Peyer's patch (tissue), 4 donors: ENCODE data around the gene PLIN1.

ENCODE experiments used
- POLR2A ChIP-seq, 2 donors: fragments of 450-650 bp; IDR thresholded peaks; one replicate each; pipeline ENCODE4 v1.5.1; 2017; ENCODE audit warnings: antibody characterized with exemption in 2 of 2, mild to moderate bottlenecking in 2 of 2, moderate library complexity in 2 of 2
- TF ChIP-seq, protein P1 (sequence below), 6 experiments: fragments of 450-650 bp in 4 of 6; fragments of 200-600 bp in 2 of 6; sonication (generic) in 1 of 6; IDR thresholded peaks; one replicate each; pipeline ENCODE4 v1.5.1; 2017 to 2019; ENCODE audit warnings: antibody characterized with exemption in 6 of 6, mild to moderate bottlenecking in 3 of 6, moderate library complexity in 1 of 6

- TF ChIP-seq, protein P1, sequence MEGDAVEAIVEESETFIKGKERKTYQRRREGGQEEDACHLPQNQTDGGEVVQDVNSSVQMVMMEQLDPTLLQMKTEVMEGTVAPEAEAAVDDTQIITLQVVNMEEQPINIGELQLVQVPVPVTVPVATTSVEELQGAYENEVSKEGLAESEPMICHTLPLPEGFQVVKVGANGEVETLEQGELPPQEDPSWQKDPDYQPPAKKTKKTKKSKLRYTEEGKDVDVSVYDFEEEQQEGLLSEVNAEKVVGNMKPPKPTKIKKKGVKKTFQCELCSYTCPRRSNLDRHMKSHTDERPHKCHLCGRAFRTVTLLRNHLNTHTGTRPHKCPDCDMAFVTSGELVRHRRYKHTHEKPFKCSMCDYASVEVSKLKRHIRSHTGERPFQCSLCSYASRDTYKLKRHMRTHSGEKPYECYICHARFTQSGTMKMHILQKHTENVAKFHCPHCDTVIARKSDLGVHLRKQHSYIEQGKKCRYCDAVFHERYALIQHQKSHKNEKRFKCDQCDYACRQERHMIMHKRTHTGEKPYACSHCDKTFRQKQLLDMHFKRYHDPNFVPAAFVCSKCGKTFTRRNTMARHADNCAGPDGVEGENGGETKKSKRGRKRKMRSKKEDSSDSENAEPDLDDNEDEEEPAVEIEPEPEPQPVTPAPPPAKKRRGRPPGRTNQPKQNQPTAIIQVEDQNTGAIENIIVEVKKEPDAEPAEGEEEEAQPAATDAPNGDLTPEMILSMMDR (IDR thresholded peaks at IDR 0.05), result no peak
- TF ChIP-seq POLR2A (IDR thresholded peaks at IDR 0.05), result no peak
Observed at GRCh38 chr15:89686522-89686921, 7.4 kb upstream of the PLIN1 start.
